Diencephalon (tissue), 1 donor: ENCODE data around the gene SPO11. TPM values are rescaled to one million over a fixed set of nuclear protein-coding genes. Genes with fewer than 3 reads are reported as not detected.

ENCODE experiments used
- small RNA-seq: library from RNA; depleted of rRNA; stranded (forward); fragments of <200 nt; gene quantifications from one replicate; pipeline ENCODE3, GENCODE V24; 2014
- total RNA-seq: library from RNA; depleted of rRNA; stranded (reverse); fragments of >200 nt; gene quantifications from one replicate; pipeline ENCODE4 v1.2.3, GENCODE V29; 2014

The SPO11 gene
- not detected for total RNA-seq

DNA sequence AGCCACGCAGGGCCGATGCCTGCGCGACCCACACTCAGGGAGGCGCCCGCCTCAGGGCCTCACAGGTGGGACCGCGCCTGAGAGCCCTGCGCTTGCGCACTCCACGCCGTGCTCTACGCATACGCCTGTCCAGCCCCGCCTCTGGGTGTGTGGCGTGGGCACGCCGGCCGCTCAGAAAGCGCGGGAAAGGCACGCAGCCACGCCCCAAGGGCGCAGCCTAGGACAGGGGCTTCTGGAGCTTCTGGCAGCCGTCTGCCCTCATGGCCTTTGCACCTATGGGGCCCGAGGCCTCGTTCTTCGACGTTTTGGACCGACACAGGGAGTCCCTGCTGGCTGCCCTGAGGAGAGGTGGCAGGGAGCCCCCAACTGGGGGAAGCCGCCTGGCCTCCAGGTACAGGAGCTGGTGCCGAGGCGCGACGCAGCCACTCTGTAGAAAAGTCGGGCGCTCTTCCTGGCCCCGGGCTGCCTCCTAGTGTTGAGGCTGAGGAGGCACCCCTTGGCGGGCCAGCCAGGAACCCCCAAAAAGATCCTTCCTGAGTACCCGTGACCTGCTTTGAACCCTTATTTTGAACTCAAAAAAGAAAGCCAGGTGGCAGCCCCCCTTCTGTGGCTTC is at the start of gene SPO11:
Gene SPO11, plus strand, starts transcription at position 196 of the 614 bp plus-strand sequence. Its CDS starts 65 bp downstream, at position 261.

DNA sequence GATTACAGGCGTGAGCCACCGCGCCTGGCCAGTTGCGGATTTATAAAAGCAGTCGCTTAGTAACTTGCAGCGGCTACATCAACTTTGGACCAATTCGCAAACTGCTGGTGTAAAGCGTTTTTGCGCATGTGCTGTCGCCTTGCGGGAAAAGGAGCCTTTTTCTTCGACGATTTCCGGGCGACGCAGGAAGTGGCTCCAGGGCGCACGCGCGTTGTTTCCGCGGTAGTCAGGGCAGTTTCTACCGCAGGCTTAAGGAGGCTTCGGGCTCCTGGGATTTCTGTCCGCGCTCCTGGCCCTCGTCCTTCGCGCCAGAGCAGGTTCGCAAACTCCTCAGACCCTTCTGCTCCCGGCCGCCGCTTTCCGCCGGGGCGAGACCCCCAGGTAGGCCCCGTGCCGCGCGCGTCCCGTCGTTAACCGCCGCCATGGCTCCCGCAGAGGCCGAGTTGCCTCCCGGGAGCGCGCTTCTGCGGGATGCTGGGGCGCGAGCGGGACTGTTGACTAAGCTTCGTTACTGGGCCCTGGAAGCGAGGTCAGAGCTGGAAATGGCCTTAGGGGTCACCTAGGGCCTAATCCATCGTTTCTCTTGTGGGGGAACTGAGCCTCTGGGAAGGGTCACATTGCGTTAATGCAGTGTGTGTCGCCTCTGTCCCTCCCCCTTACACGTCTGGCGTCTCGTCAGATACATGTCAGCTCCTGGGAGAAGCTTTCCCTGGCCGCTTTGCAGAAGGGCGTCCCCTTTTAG is 21.6 kb downstream of the SPO11 start, which contains the start of gene RAE1:
Gene RAE1, plus strand, starts transcription at position 214 of the 742 bp plus-strand sequence. CDS start 2,784 bp downstream, outside the sequence.

GRCh38 chr20:57390604-57391438 is 61.2 kb downstream of the SPO11 start, which contains the start of gene RBM38:
Gene RBM38, plus strand, starts transcription at chr20:57391396. Its CDS starts 186 bp downstream, at chr20:57391582.

Small RNAs within 50 kb of the gene (small RNA-seq; reads per million reads assigned to genes)
- gene MIR4325, result not detected
- not detected for gene RF00019
- gene RPL39P39, result not detected

Other genes starting within 250 kb of the SPO11 start
- gene BMP7, start 63.2 kb upstream of the SPO11 start, total RNA-seq, result 23.3 TPM
- gene RAE1, start 21.5 kb downstream of the SPO11 start, total RNA-seq, result 34.4 TPM
- 11.5 TPM for gene RBM38, start 61.6 kb downstream of the SPO11 start, total RNA-seq
- 0.23 TPM for gene CTCFL, start 195.3 kb downstream of the SPO11 start, total RNA-seq
- not detected for gene PCK1, start 231.3 kb downstream of the SPO11 start, total RNA-seq